GM12873 (cell line): Measurements from ENCODE around the gene SNU13.

Source experiments
- CTCF ChIP-seq: IDR thresholded peaks from 2 replicates; pipeline ENCODE4 v1.5.1; 2012; ENCODE audit warnings: low read depth, mild to moderate bottlenecking, moderate library complexity, low read length, control low read depth; ENCODE audit not compliant: insufficient read depth; ENCODE audit errors: missing control alignments

The SNU13 gene

GRCh38 chr22:41648432-41648831 is 40.2 kb downstream of the SNU13 start:
- TF ChIP-seq CTCF = no peak

- TF ChIP-seq CTCF = no peak
Measured at GRCh38 chr22:41647771-41648170, 40.9 kb downstream of the SNU13 start.

- TF ChIP-seq CTCF = no peak
Measured at GRCh38 chr22:41642331-41643110, 46.1 kb downstream of the SNU13 start.

GRCh38 chr22:41641854-41642253 is 46.8 kb downstream of the SNU13 start:
- TF ChIP-seq CTCF = no peak

- no peak for TF ChIP-seq CTCF
Measured at GRCh38 chr22:41638748-41639147, 49.9 kb downstream of the SNU13 start.

- no peak for TF ChIP-seq CTCF
Measured at GRCh38 chr22:41638124-41638523, 50.5 kb downstream of the SNU13 start.

- no peak for TF ChIP-seq CTCF
Measured at GRCh38 chr22:41636467-41636866, 52.2 kb downstream of the SNU13 start.
